Neural progenitor cell (in vitro differentiated cells): Measurements from ENCODE around the gene MYO10.

Experiments used
- CTCF ChIP-seq: fragments of 200-600 bp; sonication (generic); IDR thresholded peaks from 2 replicates; pipeline ENCODE4 v1.5.1; 2017; ENCODE audit warnings: antibody characterized with exemption, mild to moderate bottlenecking
- EZH2 ChIP-seq: fragments of 200-600 bp; sonication (generic); IDR thresholded peaks from 2 replicates; pipeline ENCODE4 v1.6.1; 2017; ENCODE audit warnings: antibody characterized with exemption, mild to moderate bottlenecking, moderate library complexity

- no peak for TF ChIP-seq CTCF
- TF ChIP-seq EZH2: no peak
Observed at GRCh38 chr5:16936989-16937438, 926 bp upstream of the MYO10 start.
